AG09309 (cell line): ENCODE data around the gene ATF7IP2.
"Not testable (repeated sequence)": the region's sequence is repeated elsewhere in the genome, so short reads cannot be mapped to it uniquely, and the experiment has no call there.

ENCODE experiments used
- DNase-seq: peaks from one replicate; pipeline ENCODE4 v3.0.0-alpha.2; 2010; ENCODE audit warnings: low read depth
- H3K4me3 ChIP-seq: 2 replicates; pipeline ENCODE4 v1.5.1; 2011; ENCODE audit warnings: mild to moderate bottlenecking, low read depth, low read length, moderate library complexity; ENCODE audit not compliant: control insufficient read depth
- TF ChIP-seq, protein P1 (sequence below): IDR thresholded peaks from 2 replicates; pipeline ENCODE4 v1.5.1; 2011; ENCODE audit warnings: mild to moderate bottlenecking, low read depth, low read length, inconsistent platforms; ENCODE audit not compliant: insufficient read depth, control insufficient read depth; ENCODE audit errors: missing control alignments

ATF7IP2 gene

DNA sequence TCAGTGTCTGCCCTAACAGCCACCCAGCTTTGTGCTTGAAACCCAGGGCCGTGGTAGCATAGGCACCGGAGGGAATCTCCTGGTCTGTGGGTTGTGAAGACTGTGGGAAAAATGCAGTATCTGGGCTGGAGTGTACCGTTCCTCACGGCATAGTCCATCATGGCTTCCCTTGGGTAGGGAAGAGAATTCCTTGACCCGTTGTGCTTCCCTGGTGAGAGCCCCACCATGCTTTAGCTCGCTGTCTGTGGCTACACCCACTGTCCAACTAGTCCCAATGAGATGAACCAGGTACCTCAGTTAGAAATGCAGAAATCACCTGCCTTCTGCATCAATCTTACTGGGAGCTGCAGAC is 67.3 kb downstream of the ATF7IP2 start:
- no peak overlapping the region for H3K4me3 ChIP-seq
- no peak for DNase-seq
- TF ChIP-seq, protein P1, sequence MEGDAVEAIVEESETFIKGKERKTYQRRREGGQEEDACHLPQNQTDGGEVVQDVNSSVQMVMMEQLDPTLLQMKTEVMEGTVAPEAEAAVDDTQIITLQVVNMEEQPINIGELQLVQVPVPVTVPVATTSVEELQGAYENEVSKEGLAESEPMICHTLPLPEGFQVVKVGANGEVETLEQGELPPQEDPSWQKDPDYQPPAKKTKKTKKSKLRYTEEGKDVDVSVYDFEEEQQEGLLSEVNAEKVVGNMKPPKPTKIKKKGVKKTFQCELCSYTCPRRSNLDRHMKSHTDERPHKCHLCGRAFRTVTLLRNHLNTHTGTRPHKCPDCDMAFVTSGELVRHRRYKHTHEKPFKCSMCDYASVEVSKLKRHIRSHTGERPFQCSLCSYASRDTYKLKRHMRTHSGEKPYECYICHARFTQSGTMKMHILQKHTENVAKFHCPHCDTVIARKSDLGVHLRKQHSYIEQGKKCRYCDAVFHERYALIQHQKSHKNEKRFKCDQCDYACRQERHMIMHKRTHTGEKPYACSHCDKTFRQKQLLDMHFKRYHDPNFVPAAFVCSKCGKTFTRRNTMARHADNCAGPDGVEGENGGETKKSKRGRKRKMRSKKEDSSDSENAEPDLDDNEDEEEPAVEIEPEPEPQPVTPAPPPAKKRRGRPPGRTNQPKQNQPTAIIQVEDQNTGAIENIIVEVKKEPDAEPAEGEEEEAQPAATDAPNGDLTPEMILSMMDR = no peak

DNA sequence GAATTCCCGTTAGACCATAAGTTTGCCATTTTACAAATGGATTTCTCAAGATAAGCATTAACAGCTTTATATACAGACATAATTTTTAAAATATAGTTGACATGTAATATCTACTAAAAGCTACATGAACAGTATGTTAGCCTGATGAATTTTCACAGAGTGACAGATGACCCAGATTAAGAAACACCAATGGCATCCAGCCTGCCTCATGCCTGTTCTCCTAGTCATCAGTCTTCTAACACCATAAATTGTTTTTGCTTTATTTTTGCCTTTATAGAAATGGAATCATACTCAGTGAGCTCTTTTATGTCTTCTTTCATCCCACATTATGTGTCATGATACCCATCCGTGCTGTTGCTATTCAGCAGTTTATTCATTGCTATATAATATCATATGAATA is 80.0 kb downstream of the ATF7IP2 start:
- TF ChIP-seq, protein P1 = no peak
- no peak for DNase-seq

DNA sequence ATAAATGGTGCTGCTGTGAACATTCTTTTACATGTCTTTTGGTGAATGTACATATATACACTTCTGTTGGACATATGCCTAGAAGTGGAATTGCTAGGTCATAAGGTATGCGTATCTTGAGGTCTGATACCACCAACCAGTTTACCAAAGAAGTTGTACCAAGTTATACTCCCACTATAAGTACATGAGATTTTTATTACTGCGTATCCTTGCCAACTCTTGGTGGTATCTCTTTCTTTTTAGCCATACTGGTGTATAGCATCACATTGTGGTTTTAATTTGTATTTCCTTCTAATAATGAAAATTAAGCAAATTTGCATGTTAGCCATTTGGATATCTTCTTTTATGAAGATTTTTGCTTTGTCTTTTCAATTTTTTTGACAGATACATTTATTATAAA is 80.5 kb downstream of the ATF7IP2 start:
- TF ChIP-seq, protein P1 = no peak
- no peak overlapping the region for H3K4me3 ChIP-seq
- DNase-seq = no peak

More for the DNA sequence above, 80.0 kb downstream of the ATF7IP2 start:
- no peak overlapping the region for H3K4me3 ChIP-seq

DNA sequence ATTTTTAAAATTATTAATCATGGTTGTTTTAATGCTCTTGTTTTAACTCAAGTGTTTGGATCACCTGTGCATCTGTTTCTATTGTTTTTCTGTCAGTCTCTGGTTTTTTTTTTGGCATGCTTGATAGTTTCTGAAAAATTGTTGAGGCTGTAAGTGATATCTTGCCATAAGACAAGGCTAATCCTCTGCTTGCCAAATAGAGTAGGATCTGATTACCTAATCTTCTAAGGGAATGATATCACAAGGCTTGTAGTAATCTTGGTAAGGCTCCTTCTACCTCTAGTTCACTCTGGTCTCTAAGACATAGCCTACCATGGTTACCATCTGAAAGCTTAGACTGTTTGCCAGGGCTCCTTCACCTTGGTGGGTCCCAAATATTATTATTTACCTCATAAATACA is 81.0 kb downstream of the ATF7IP2 start:
- no peak for DNase-seq
- H3K4me3 ChIP-seq = no peak overlapping the region
- TF ChIP-seq, protein P1 = no peak

DNA sequence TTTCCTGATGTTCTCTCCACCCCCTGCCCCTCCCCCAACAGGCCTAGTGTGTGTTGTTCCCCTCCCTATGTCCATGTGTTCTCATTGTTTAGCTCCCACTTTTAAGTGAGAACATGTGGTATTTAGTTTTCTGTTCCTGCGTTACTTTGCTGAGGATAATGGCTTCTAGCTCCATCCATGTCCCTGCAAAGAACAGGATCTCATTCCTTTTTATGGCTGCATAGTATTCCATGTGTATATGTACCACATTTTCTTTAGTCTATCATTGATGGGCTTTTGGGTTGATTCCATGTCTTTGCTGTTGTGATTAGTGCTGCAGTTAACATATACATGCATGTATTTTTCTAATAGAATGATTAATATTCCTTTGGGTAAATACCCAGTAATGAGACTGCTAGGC is 90.8 kb downstream of the ATF7IP2 start:
- DNase-seq, H3K4me3 ChIP-seq: not testable (repeated sequence)

DNA sequence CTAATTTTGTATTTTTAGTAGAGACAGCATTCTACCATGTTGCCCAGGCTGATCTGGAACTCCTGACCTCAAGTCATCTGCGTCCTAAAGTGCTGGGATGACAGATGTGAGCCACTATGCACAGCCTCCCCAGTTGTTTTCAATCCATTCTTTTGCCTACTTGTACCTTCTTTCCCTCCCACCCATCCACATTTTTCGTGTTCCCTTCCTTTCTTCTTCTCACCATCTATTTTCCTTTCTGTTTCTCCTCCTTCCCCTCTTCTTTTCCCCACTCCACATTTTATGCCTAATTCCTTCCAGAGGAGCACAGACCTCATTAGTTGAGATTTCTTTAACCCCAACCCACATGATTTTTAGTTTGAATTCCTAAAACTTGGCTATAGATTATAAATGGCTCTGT is 94.3 kb downstream of the ATF7IP2 start:
- DNase-seq = no peak
- H3K4me3 ChIP-seq = no peak overlapping the region
- TF ChIP-seq, protein P1 = no peak

DNA sequence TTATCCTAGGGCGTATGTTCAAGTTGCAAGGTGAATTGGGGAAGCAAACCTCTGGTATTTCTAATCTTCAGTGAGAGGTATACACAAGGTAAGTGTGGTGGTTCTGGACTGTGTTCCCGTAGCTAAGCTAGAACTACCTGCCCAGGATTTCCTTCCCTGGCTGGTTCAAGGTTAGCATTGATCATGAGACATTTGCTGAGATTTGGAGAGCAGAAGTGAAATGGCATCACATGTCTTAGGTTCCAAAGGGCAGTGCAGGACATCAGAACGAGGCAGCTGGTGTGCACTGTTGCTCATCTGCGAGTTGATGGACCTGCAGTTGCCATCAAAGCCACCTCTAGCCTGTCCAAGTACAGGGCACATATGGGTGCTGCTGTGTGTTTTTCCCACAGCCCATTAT is 99.3 kb downstream of the ATF7IP2 start:
- TF ChIP-seq, protein P1 = no peak
- H3K4me3 ChIP-seq = no peak overlapping the region
- DNase-seq = no peak
